Ovary (tissue), 3 donors: ENCODE data around the gene INPP5A.
"Not testable (repeated sequence)": the region's sequence is repeated elsewhere in the genome, so short reads cannot be mapped to it uniquely, and the experiment has no call there.

Experiments used
- CTCF ChIP-seq, 3 donors: fragments of 450-650 bp in 2 of 3; fragments of 200-600 bp in 1 of 3; IDR thresholded peaks; one replicate each; pipeline versions ENCODE4 v1.5.1 to v1.8.0; 2016 to 2022; ENCODE audit warnings: antibody characterized with exemption in 3 of 3, mild to moderate bottlenecking in 1 of 3
- EP300 ChIP-seq: sonication (generic); formaldehyde crosslinking; IDR thresholded peaks from one replicate; pipeline ENCODE4 v1.6.1; 2017; ENCODE audit warnings: antibody characterized with exemption
- POLR2A ChIP-seq: fragments of 450-650 bp; IDR thresholded peaks from one replicate; pipeline ENCODE4 v1.6.1; 2017; ENCODE audit warnings: antibody characterized with exemption, mild to moderate bottlenecking, moderate library complexity
- donor health status: DM: no; HTN: no; CAD: no.

- TF ChIP-seq POLR2A; CTCF (IDR thresholded peaks at IDR 0.05); EP300: not testable (repeated sequence)
Measured at GRCh38 chr10:132553568-132553967, 16.0 kb downstream of the INPP5A start.
